Measurements from ENCODE around the gene LYPD6B.

LYPD6B gene

GRCh38 chr2:149076863-149077412, 38.4 kb downstream of the LYPD6B start:
- DNase-seq (ENCODE audit: low spot score), result no peak

GRCh38 chr2:149077861-149078260, 39.4 kb downstream of the LYPD6B start:
- no peak for DNase-seq (ENCODE audit: low spot score)

- no peak for DNase-seq (ENCODE audit: low spot score)
These were observed 41.6 kb downstream of the LYPD6B start for GRCh38 chr2:149080099-149080498.

- DNase-seq (ENCODE audit: low spot score), result no peak
These were observed 42.5 kb downstream of the LYPD6B start for GRCh38 chr2:149080971-149081370.

- DNase-seq (ENCODE audit: low spot score), result no peak
These were observed 43.6 kb downstream of the LYPD6B start for GRCh38 chr2:149082079-149082478.

- DNase-seq (ENCODE audit: low spot score), result no peak
These were observed 44.2 kb downstream of the LYPD6B start for GRCh38 chr2:149082735-149083134.

- no peak for DNase-seq (ENCODE audit: low spot score)
These were observed 46.7 kb downstream of the LYPD6B start for GRCh38 chr2:149084924-149085795.

- no peak for DNase-seq (ENCODE audit: low spot score)
These were observed 49.3 kb downstream of the LYPD6B start for GRCh38 chr2:149087751-149088150.

- DNase-seq (ENCODE audit: low spot score), result no peak
These were observed 50.6 kb downstream of the LYPD6B start for GRCh38 chr2:149089068-149089467.

- DNase-seq (ENCODE audit: low spot score), result no peak
These were observed 52.2 kb downstream of the LYPD6B start for GRCh38 chr2:149090706-149091105.

GRCh38 chr2:149093579-149093978, 55.1 kb downstream of the LYPD6B start:
- no peak for DNase-seq (ENCODE audit: low spot score)

GRCh38 chr2:149094217-149095015, 55.9 kb downstream of the LYPD6B start:
- no peak for DNase-seq (ENCODE audit: low spot score)

GRCh38 chr2:149098701-149099100, 60.2 kb downstream of the LYPD6B start:
- no peak for DNase-seq (ENCODE audit: low spot score)

- DNase-seq (ENCODE audit: low spot score), result no peak
These were observed 60.8 kb downstream of the LYPD6B start for GRCh38 chr2:149099298-149099697.

- DNase-seq (ENCODE audit: low spot score), result no peak
These were observed 62.5 kb downstream of the LYPD6B start for GRCh38 chr2:149100739-149101699.

GRCh38 chr2:149101818-149102217, 63.3 kb downstream of the LYPD6B start:
- DNase-seq (ENCODE audit: low spot score), result no peak

GRCh38 chr2:149103081-149103620, 64.7 kb downstream of the LYPD6B start:
- no peak for DNase-seq (ENCODE audit: low spot score)

- no peak for DNase-seq (ENCODE audit: low spot score)
These were observed 65.7 kb downstream of the LYPD6B start for GRCh38 chr2:149104221-149104620.

GRCh38 chr2:149112068-149112467, 73.6 kb downstream of the LYPD6B start:
- no peak for DNase-seq (ENCODE audit: low spot score)

- no peak for DNase-seq (ENCODE audit: low spot score)
These were observed 74.2 kb downstream of the LYPD6B start for GRCh38 chr2:149112713-149113112.

- DNase-seq (ENCODE audit: low spot score), result no peak
These were observed 77.3 kb downstream of the LYPD6B start for GRCh38 chr2:149115781-149116180.
